VCaP (cell line): ENCODE results near the gene TMEM130.

Source experiments
- H3K27ac ChIP-seq: fragments of 450-650 bp; 2 replicates; pipeline ENCODE4 v1.5.1; 2017
- CTCF ChIP-seq: fragments of 450-650 bp; conservative IDR thresholded peaks from 2 replicates; pipeline ENCODE4 v1.5.1; 2017; ENCODE audit warnings: mild to moderate bottlenecking, moderate library complexity

Gene TMEM130

GRCh38 chr7:98828368-98828767 is 41.4 kb downstream of the TMEM130 start:
- no peak for TF ChIP-seq CTCF
- H3K27ac ChIP-seq: no peak overlapping the region

- no peak overlapping the region for H3K27ac ChIP-seq
- no peak; the same call in 1 of the 2 replicates for TF ChIP-seq CTCF
These were observed 42.6 kb downstream of the TMEM130 start for GRCh38 chr7:98827258-98827657.

- no peak overlapping the region for H3K27ac ChIP-seq
- no peak; the same call in 1 of the 2 replicates for TF ChIP-seq CTCF
These were observed 43.0 kb downstream of the TMEM130 start for GRCh38 chr7:98826811-98827231.

GRCh38 chr7:98826387-98826786 is 43.4 kb downstream of the TMEM130 start:
- no peak overlapping the region for H3K27ac ChIP-seq
- TF ChIP-seq CTCF: no peak

GRCh38 chr7:98823226-98823625 is 46.6 kb downstream of the TMEM130 start:
- H3K27ac ChIP-seq: no peak overlapping the region
- no peak for TF ChIP-seq CTCF

- no peak for TF ChIP-seq CTCF
- no peak overlapping the region for H3K27ac ChIP-seq
These were observed 48.5 kb downstream of the TMEM130 start for GRCh38 chr7:98821348-98821747.

- H3K27ac ChIP-seq: no peak overlapping the region
- no peak for TF ChIP-seq CTCF
These were observed 52.7 kb downstream of the TMEM130 start for GRCh38 chr7:98816967-98817710.
